AG04449 (cell line): ENCODE results near the gene ZSWIM8.
"Not testable (repeated sequence)": the region's sequence is repeated elsewhere in the genome, so short reads cannot be mapped to it uniquely, and the experiment has no call there.

Experiments
- CTCF ChIA-PET: fragments of 350-600 bp; formaldehyde crosslinking; extraction: SDS; loops from one replicate; lab custom pipeline; 2021; ENCODE audit warnings: antibody characterized with exemption; lab: Yijun Ruan, JAX
- POLR2A ChIA-PET: fragments of 400-600, 350-600 bp; formaldehyde crosslinking; extraction: SDS; loops from one replicate; lab custom pipeline; 2020; ENCODE audit warnings: antibody characterized with exemption, inconsistent platforms; lab: Yijun Ruan, JAX
- DNase-seq: peaks from one replicate; pipeline ENCODE4 v3.0.0-alpha.2; 2010; ENCODE audit warnings: low read depth, low spot score
- H3K4me3 ChIP-seq: 2 replicates; pipeline ENCODE4 v1.5.1; 2011; ENCODE audit warnings: low read depth, mild to moderate bottlenecking, control low read depth, low read length
- CTCF ChIP-seq: IDR thresholded peaks from one replicate; pipeline ENCODE4 v1.5.1; 2011; ENCODE audit warnings: mild to moderate bottlenecking, moderate library complexity, low read length, control low read depth, inconsistent platforms; ENCODE audit not compliant: insufficient read depth; ENCODE audit errors: missing control alignments

ZSWIM8 gene

GRCh38 chr10:73828161-73828560 is 42.8 kb downstream of the ZSWIM8 start:
- POLR2A ChIA-PET: interaction anchor here (0.7 to 1.4 kb wide), 2 partner anchors 47 to 333 kb away, joined by 3 read pairs; no protein-coding TSS in a partner anchor
- TF ChIP-seq CTCF: no peak
- no peak overlapping the region for H3K4me3 ChIP-seq
- CTCF ChIA-PET: interaction anchor here (0.8 to 7.0 kb wide), 5 partner anchors 10 to 51 kb away, joined by 3 to 47 read pairs (median 3); no protein-coding TSS in a partner anchor
- DNase-seq: no peak

- H3K4me3 ChIP-seq, DNase-seq: not testable (repeated sequence)
- POLR2A ChIA-PET: interaction anchor here (1.4 kb wide), 1 partner anchor 48 kb away, joined by 3 read pairs; no protein-coding TSS in a partner anchor
- CTCF ChIA-PET: interaction anchor here (1.7 to 7.0 kb wide), 2 partner anchors 10 to 20 kb away, joined by 6 to 47 read pairs; no protein-coding TSS in a partner anchor
Observed at GRCh38 chr10:73829090-73829489, 43.7 kb downstream of the ZSWIM8 start.

GRCh38 chr10:73836427-73836980 is 51.1 kb downstream of the ZSWIM8 start:
- no peak for DNase-seq
- CTCF ChIA-PET: interaction anchor here (0.8 to 9.7 kb wide), 4 partner anchors 9 to 104 kb away, joined by 3 to 134 read pairs (median 20); no protein-coding TSS in a partner anchor
- TF ChIP-seq CTCF: no peak
- no peak overlapping the region for H3K4me3 ChIP-seq
- POLR2A ChIA-PET: no interaction called here

- CTCF ChIA-PET: interaction anchor here (1.2 to 9.7 kb wide), 3 partner anchors 8 to 42 kb away, joined by 4 to 134 read pairs (median 35); no protein-coding TSS in a partner anchor
- POLR2A ChIA-PET: no interaction called here
- TF ChIP-seq CTCF: no peak
Observed at GRCh38 chr10:73837072-73837471, 51.7 kb downstream of the ZSWIM8 start.

GRCh38 chr10:73838008-73838567 is 52.7 kb downstream of the ZSWIM8 start:
- ChIA-PET CTCF (interaction anchor here (1.1 to 9.7 kb wide), 4 partner anchors 11 to 41 kb away, joined by 3 to 134 read pairs (median 20); partner anchors contain the start of gene CAMK2G), POLR2A (interaction anchor here (1.4 kb wide), 1 partner anchor 21 kb away, joined by 4 read pairs; no protein-coding TSS in a partner anchor)
- DNase-seq: no peak
- H3K4me3 ChIP-seq: no peak overlapping the region
- TF ChIP-seq CTCF: no peak

More at GRCh38 chr10:73837072-73837471, 51.7 kb downstream of the ZSWIM8 start:
- no peak for DNase-seq
- no peak overlapping the region for H3K4me3 ChIP-seq

GRCh38 chr10:73838827-73839226 is 53.4 kb downstream of the ZSWIM8 start:
- ChIA-PET CTCF (interaction anchor here (1.1 to 9.7 kb wide), 4 partner anchors 10 to 40 kb away, joined by 3 to 134 read pairs (median 20); partner anchors contain the start of gene CAMK2G), POLR2A (interaction anchor here (1.4 kb wide), 1 partner anchor 22 kb away, joined by 4 read pairs; no protein-coding TSS in a partner anchor)
- TF ChIP-seq CTCF: no peak

More at GRCh38 chr10:73838827-73839226, 53.4 kb downstream of the ZSWIM8 start:
- DNase-seq: no peak
- no peak overlapping the region for H3K4me3 ChIP-seq
